Lower leg skin (tissue), 4 donors: ENCODE results near the gene USP51. TPM values are rescaled to one million over a fixed set of nuclear protein-coding genes. Genes with fewer than 3 reads are reported as not detected.
"Not testable (repeated sequence)": the region's sequence is repeated elsewhere in the genome, so short reads cannot be mapped to it uniquely, and the experiment has no call there.

ENCODE experiments used
- DNase-seq, 2 donors: peaks; one replicate each; pipeline ENCODE4 v3.0.0-alpha.2; 2019; ENCODE audit warnings: low spot score in 2 of 2
- H3K4me3 ChIP-seq: fragments of 200-600 bp; sonication (generic); 2 replicates; pipeline ENCODE4 v1.5.1; 2017; ENCODE audit warnings: mild to moderate bottlenecking, low read depth; ENCODE audit not compliant: poor library complexity, severe bottlenecking
- CTCF ChIP-seq, 3 donors: fragments of 450-650 bp; IDR thresholded peaks; one replicate each; pipeline ENCODE4 v1.5.1; 2016; ENCODE audit warnings: antibody characterized with exemption in 3 of 3, mild to moderate bottlenecking in 3 of 3, moderate library complexity in 2 of 3
- POLR2A ChIP-seq, 2 donors: fragments of 450-650 bp; IDR thresholded peaks; one replicate each; pipeline ENCODE4 v1.6.1; 2016 to 2017; ENCODE audit warnings: antibody characterized with exemption in 2 of 2, mild to moderate bottlenecking in 1 of 2, moderate library complexity in 1 of 2
- WGBS, 2 donors: methylation state at CpG; one replicate each; pipeline ENCODE4 v1.1.5; 2018; 5-methylcytosine and 5-hydroxymethylcytosine counted together
- intact Hi-C: fragments of 100-400 bp; cut with DNase I; formaldehyde crosslinking; loops from one replicate; pipeline ENCODE4 v1.15.0; 2023; ENCODE audit warnings: low total_unique reads
- total RNA-seq, 4 donors: library from RNA; depleted of rRNA; stranded (reverse); fragments of >200 nt; gene quantifications; one replicate each; pipeline ENCODE4 v1.1.0, GENCODE V29; 2016

Gene USP51
- 1 to 10 TPM in 1 of 4 donors, under 1 TPM in 3; 0.08 to 1.1 (median 0.45) TPM for total RNA-seq

DNA sequence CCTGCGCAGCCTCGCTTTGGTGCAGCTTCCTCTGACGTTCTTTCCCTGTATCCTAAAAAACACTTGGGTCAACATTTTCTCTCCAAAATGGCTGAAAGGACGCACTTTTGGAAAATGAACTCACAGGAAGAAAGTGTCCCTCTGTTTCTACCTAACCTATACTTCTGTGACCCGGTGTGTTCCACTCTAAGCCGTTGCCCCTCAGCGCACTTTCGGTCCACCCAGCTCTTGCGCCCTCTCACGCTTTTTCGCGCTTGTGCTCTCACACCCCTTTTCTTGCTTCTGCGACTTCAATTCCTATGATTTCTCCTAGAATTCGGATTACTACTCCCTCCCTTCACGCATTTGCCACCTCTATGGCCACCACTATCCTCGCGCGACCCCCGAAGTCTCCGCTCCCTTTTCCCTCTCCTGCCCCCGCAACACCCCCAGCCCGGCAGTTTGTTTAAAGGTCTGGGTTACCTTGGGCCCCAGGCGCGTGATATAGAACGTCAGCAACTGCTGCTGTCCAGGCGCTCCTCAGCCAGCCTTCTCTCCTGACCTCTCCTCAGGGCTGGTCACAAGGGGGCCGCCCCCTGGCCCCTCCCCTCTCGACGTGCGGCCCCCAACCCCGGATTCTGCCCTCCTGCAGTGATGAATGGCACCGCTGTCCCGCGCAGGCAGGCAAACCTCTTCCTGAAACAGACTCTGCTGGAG, at the start of gene USP51:
USP51 (minus strand) TSS at position 535 of the 696 bp plus-strand sequence. CDS start 909 bp downstream, outside the sequence.
- WGBS, 2 donors = 0 to 27% methylated on average over 26 to 34 of the region's 34 CpGs
- peak; percentile 17 to 85 for DNase-seq
- peak within 1 kb of the TSS; percentile 70 for H3K4me3 ChIP-seq
- TF ChIP-seq CTCF (IDR thresholded peaks at IDR 0.05) (no peak), POLR2A (IDR thresholded peaks at IDR 0.05) (no peak)
- intact Hi-C loops = no loop called here

- TF ChIP-seq POLR2A (IDR thresholded peaks at IDR 0.05) = no peak
- TF ChIP-seq CTCF (IDR thresholded peaks at IDR 0.05) = no peak
- no peak for DNase-seq
- intact Hi-C loops = no loop called here
- H3K4me3 ChIP-seq = no peak overlapping the region
- 53 to 57% methylated on average over 3 of the region's 3 CpGs for WGBS, 2 donors
Observed at GRCh38 chrX:55524487-55524886, 34.8 kb upstream of the USP51 start.

DNA sequence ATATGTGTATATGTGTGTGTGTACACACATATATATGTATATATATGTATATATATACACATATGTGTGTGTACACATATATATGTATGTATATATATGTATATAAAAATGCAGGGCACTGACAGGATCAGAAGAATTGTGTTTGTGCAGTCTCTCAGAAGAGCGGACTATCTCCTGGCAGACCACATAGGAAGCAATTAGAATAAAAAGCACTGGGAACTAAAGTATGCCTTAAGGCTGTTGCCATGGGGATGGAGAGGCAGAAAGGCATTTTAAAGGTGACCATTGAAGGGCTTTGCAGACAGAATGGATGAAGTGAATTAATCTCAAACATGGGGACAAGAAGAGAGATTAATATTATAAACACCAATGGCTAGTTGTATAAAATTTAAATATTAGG, 33.7 kb upstream of the USP51 start:
- TF ChIP-seq CTCF (IDR thresholded peaks at IDR 0.05) = no peak
- TF ChIP-seq POLR2A (IDR thresholded peaks at IDR 0.05) = no peak
- intact Hi-C loops = no loop called here
- no peak overlapping the region for H3K4me3 ChIP-seq
- 36 to 57% methylated on average over 1 of the region's 1 CpG for WGBS, 2 donors
- DNase-seq = no peak

DNA sequence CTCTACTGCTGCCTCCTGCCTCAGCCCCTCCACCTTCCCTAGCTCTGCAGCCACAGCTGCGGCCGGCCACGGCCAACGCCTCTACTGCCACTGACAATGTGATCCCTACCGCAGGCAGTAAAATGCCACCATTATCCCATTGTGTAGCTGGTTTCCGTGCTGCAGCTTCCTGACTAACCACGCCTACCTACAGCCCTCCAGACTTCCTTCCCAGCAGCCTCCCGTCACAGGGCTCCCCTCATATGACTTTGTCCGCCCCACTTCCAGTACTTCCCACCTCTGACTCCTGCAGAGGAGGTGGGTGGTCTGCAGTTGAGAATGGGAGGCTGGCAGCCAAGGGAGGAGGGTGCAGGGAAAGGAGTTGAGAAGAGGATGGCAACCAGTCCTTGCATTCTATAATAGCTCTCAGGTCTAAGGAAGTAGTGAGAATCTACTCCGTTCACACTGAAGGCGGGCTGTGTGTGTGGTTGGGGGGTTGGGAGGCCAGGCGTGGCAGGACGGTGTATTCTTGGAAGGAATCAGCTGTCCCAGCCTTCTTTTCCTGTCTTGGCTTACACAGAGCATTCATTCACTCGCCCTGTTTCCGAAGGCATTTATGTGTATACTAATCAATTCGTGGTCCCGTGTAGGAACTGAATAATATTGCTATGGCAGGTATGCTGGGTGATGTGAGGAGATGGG, 33.1 kb upstream of the USP51 start:
- H3K4me3 ChIP-seq = no peak overlapping the region
- intact Hi-C loops = no loop called here
- no peak for TF ChIP-seq CTCF (IDR thresholded peaks at IDR 0.05)
- TF ChIP-seq POLR2A (IDR thresholded peaks at IDR 0.05) = no peak
- DNase-seq = peak in 1 of 2 donors; percentile 68
- 51 to 61% methylated on average over 17 of the region's 17 CpGs for WGBS, 2 donors

GRCh38 chrX:55521687-55522086, 32.0 kb upstream of the USP51 start:
- intact Hi-C loops = no loop called here
- DNase-seq = peak in 1 of 2 donors; percentile 28
- WGBS, 2 donors = 84% methylated on average over 3 of the region's 3 CpGs; no CpG with 5 or more reads in 1 of the 2 donors
- no peak overlapping the region for H3K4me3 ChIP-seq
- TF ChIP-seq CTCF (IDR thresholded peaks at IDR 0.05) = no peak
- no peak for TF ChIP-seq POLR2A (IDR thresholded peaks at IDR 0.05)

- intact Hi-C loops, DNase-seq, H3K4me3 ChIP-seq: not testable (repeated sequence)
- no CpG with 5 or more reads among the region's 10 CpGs for WGBS, 2 donors
Observed at GRCh38 chrX:55516794-55517481, 27.3 kb upstream of the USP51 start.

DNA sequence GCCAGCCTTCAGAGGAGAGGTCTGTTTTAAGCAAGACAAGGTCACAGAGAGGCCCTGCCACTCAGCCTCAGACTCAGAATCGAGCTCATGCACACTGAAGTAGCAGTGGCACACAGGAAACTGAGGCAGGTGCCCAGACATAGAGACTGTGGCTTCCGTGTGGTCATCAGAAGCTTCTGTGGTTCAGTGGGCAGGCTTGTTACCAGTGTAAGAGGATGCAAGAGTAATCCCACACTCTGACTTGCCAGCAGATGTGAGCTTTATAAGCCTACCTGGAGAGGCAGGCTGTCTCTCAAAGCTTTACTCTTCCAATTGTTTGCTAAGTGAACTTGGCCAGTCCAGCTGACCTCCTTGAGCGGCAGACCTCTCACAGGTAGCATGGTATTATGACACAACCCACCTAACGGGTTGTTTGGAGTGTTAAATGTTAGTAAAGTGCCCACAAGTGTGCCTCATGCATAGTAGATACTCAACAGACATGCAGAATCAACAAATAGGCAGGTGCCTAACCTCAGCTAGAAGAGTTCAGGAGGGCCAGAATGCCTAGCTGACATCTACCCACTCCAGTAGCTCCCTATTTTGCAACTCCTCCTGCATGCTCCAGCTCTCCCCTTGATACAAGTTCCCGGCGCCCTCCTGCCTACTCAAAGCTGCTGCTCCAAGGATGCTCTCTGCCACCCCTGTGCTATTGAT, 23.5 kb upstream of the USP51 start:
- intact Hi-C loops, H3K4me3 ChIP-seq, DNase-seq: not testable (repeated sequence)
- WGBS, 2 donors = no CpG with 5 or more reads among the region's 6 CpGs

GRCh38 chrX:55508410-55509152, 18.9 kb upstream of the USP51 start:
- intact Hi-C loops, H3K4me3 ChIP-seq, DNase-seq: not testable (repeated sequence)
- WGBS, 2 donors = no CpG with 5 or more reads among the region's 10 CpGs
